Measurements from ENCODE around the gene NDE1. TPM values are rescaled to one million over a fixed set of nuclear protein-coding genes. Genes with fewer than 3 reads are reported as not detected.
"Not testable (repeated sequence)": the region's sequence is repeated elsewhere in the genome, so short reads cannot be mapped to it uniquely, and the experiment has no call there.

NDE1 gene
- total RNA-seq, 4 donors from 2014 or later: 22.4 to 40.6 (median 31.4) TPM

GRCh38 chr16:15652293-15653001, 2.4 kb downstream of the NDE1 start:
- intact Hi-C loops (cut with DNase I): no loop called here
- Histone ChIP-seq H3K4me3 (no peak overlapping the region), H3K27ac (peak overlapping the region in 3 of 4 donors; percentile 19 to 97 (median 96)), H3K27me3 (no peaks in the 10 kb centered on the region), H3K9me3 (no peaks in the 10 kb centered on the region), H3K4me1 (peaks cover 23 to 52% (median 26%) of the 10 kb centered on the region in 3 donors), H3K36me3 (peaks cover 0 to 12% (median 0%) of the 10 kb centered on the region in 3 donors)
- no peak for DNase-seq
- WGBS, 2 donors: 75 to 77% methylated on average over 14 of the region's 14 CpGs
- TF ChIP-seq CTCF (IDR thresholded peaks at IDR 0.05) (no peak), POLR2A (IDR thresholded peaks at IDR 0.05) (no peak)

GRCh38 chr16:15653227-15653626, 3.2 kb downstream of the NDE1 start:
- 6 to 17% methylated on average over 4 of the region's 4 CpGs for WGBS, 2 donors
- intact Hi-C loops (cut with DNase I): no loop called here
- Histone ChIP-seq H3K4me1 (peaks cover 23 to 52% (median 26%) of the 10 kb centered on the region in 3 donors), H3K36me3 (peaks cover 0 to 17% (median 0%) of the 10 kb centered on the region in 3 donors), H3K27me3 (no peaks in the 10 kb centered on the region), H3K9me3 (no peaks in the 10 kb centered on the region), H3K27ac (peak overlapping the region in 3 of 4 donors; percentile 19 to 97 (median 96)), H3K4me3 (no peak overlapping the region)
- DNase-seq: no peak
- TF ChIP-seq CTCF (IDR thresholded peaks at IDR 0.05): no peak
- no peak for TF ChIP-seq POLR2A (IDR thresholded peaks at IDR 0.05)

GRCh38 chr16:15654591-15654990, 4.5 kb downstream of the NDE1 start:
- no peak overlapping the region for H3K4me3 ChIP-seq
- intact Hi-C loops (cut with DNase I): no loop called here
- 75 to 87% methylated on average over 2 of the region's 2 CpGs for WGBS, 2 donors

GRCh38 chr16:15655561-15655960, 5.5 kb downstream of the NDE1 start:
- peaks cover 18 to 47% (median 26%) of the 10 kb centered on the region in 3 donors for H3K4me1 ChIP-seq
- H3K27me3 ChIP-seq; H3K4me3 ChIP-seq; H3K27ac ChIP-seq; DNase-seq; H3K9me3 ChIP-seq; intact Hi-C loops (cut with DNase I): not testable (repeated sequence)
- WGBS, 2 donors: 83 to 95% methylated on average over 3 to 4 of the region's 6 CpGs
- peaks cover 0 to 26% (median 0%) of the 10 kb centered on the region in 3 donors for H3K36me3 ChIP-seq

More at GRCh38 chr16:15654591-15654990, 4.5 kb downstream of the NDE1 start:
- no peak for DNase-seq
- TF ChIP-seq CTCF (IDR thresholded peaks at IDR 0.05) (no peak), POLR2A (IDR thresholded peaks at IDR 0.05) (no peak)
- H3K4me1 ChIP-seq: peaks cover 20 to 47% (median 26%) of the 10 kb centered on the region in 3 donors
- H3K27me3 ChIP-seq: no peaks in the 10 kb centered on the region
- H3K36me3 ChIP-seq: peaks cover 0 to 19% (median 0%) of the 10 kb centered on the region in 3 donors
- H3K9me3 ChIP-seq: no peaks in the 10 kb centered on the region
- H3K27ac ChIP-seq: no peak overlapping the region

- Histone ChIP-seq H3K36me3 (peaks cover 0 to 38% (median 0%) of the 10 kb centered on the region in 3 donors), H3K4me3 (no peak overlapping the region), H3K27me3 (no peaks in the 10 kb centered on the region), H3K27ac (no peak overlapping the region), H3K4me1 (peaks cover 3 to 21% (median 8%) of the 10 kb centered on the region in 3 donors), H3K9me3 (no peaks in the 10 kb centered on the region)
- WGBS, 2 donors: 76 to 81% methylated on average over 3 to 5 of the region's 6 CpGs
- DNase-seq: no peak
- no peak for TF ChIP-seq CTCF (IDR thresholded peaks at IDR 0.05)
- TF ChIP-seq POLR2A (IDR thresholded peaks at IDR 0.05): no peak
- intact Hi-C loops (cut with DNase I): no loop called here
Observed at GRCh38 chr16:15658149-15658548, 8.1 kb downstream of the NDE1 start.
